ENCODE results near the gene GPR137.

DNA sequence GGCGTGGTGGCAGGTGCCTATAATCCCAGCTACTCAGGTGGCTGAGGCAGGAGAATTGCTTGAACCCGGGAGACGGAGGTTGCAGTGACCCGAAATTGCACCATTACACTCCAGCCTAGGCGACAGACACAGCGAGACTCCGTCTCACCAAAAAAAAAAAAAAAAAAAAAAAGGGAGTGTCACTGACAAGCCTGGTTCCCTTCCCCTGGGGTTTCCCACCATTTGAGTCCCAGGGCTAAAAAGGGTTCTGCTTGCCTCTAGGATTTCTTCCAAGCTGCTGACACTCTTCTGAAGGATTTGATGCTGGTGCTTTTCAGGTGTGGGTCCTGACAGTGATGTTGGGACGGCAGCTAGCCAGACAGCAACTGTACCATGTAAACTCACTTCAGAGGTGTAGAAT, 53.1 kb downstream of the GPR137 start:
- no peak for TF ChIP-seq EZH2 (IDR thresholded peaks at IDR 0.05; ENCODE audit: borderline replicate concordance)
- TF ChIP-seq CTCF (IDR thresholded peaks at IDR 0.05; ENCODE audit: poor library complexity), result no peak
- no peak for TF ChIP-seq EZH2phosphoT487 (IDR thresholded peaks at IDR 0.05; ENCODE audit: low read depth, severe bottlenecking, unreplicated experiment)

Data from hepatocyte (in vitro differentiated cells).